ENCODE measurements around the gene ZDHHC11.
"Not testable (repeated sequence)": the region's sequence is repeated elsewhere in the genome, so short reads cannot be mapped to it uniquely, and the experiment has no call there.

GRCh38 chr5:795873-796272 is 54.9 kb downstream of the ZDHHC11 start:
- not testable (repeated sequence) for TF ChIP-seq CTCF (conservative IDR thresholded peaks at IDR 0.05); ZFX (IDR thresholded peaks at IDR 0.05)

Data from C4-2B (cell line).